ENCODE results near the gene ALPK1. TPM values are rescaled to one million over a fixed set of nuclear protein-coding genes. Genes with fewer than 3 reads are reported as not detected.
A peak's percentile ranks its signal among the peaks of the same experiment; 100 is the strongest.

ALPK1 gene
- polyA plus RNA-seq, 3 donors = 5.3 to 14.2 (median 8.1) TPM

DNA sequence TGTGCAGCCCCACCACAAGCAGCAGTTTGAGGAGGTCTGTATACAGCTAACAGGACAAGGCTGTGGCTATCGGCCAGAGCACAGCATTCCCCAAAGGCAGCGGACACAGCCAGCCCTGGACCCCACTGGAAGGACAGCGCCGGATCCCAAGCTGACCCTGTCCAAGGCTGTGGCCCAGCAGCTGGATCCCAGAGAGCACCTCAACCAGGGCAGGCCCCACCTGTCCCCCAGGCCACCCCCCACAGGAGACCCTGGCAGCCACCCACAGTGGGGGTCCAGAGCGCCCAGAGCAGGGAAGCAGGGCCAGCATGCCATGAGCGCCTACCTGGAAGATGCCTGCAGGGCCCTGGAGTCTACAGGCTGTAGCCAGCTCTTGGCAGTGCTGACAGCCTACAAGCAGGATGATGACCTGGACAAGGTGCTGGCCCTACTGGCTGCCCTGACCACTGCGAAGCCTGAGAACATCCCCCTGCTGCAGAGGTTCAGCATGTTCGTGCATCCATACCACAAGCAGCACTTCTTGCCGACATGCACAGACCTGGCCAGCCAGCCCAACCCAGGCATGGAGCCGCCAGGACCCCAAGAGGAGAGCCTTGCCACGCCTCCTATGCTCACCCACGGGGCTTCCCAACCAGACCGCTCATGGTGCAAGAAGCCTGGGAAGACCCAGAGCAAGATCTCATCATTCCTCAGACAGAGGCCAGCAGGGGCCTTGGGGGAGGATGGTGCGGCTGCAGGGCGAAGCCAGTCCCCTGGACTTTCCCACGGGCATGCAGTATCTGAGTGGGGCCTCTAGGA is 62.0 kb downstream of the ALPK1 start:
- Histone ChIP-seq H4K20me1 (ENCODE audit: insufficient read depth, low read length) (no peaks in the 10 kb centered on the region), H3K79me2 (ENCODE audit: insufficient read depth, low read length) (no peaks in the 10 kb centered on the region), H3K4me1 (ENCODE audit: control insufficient read depth in 1 of 2, insufficient read depth in 2 of 2, low read length in 2 of 2) (no peaks in the 10 kb centered on the region), H3K4me3 (replicated peaks in 1 of 3; ENCODE audit: low read depth in 2 of 3, low read length in 3 of 3) (no peak overlapping the region), H3K9me3 (replicated peaks in 1 of 2; ENCODE audit: control insufficient read depth in 1 of 2, insufficient read depth in 1 of 2, low read length in 2 of 2) (peaks cover 59 to 68% of the 10 kb centered on the region in 2 donors), H3K27me3 (ENCODE audit: control insufficient read depth in 2 of 2, insufficient read depth in 2 of 2, low read length in 2 of 2) (no peaks in the 10 kb centered on the region), H3K27ac (ENCODE audit: low read depth in 1 of 2, low read length in 2 of 2) (no peak overlapping the region), H3K4me2 (replicated peaks; ENCODE audit: extremely low read depth, low read length, poor library complexity, severe bottlenecking) (no peak overlapping the region), H3K9ac (ENCODE audit: insufficient read depth, low read length, poor library complexity, severe bottlenecking) (no peak overlapping the region), H3K36me3 (replicated peaks in 1 of 2; ENCODE audit: control insufficient read depth in 1 of 2, insufficient read depth in 2 of 2, low read length in 2 of 2) (peaks cover 8 to 44% of the 10 kb centered on the region in 2 donors), H2AFZ (ENCODE audit: insufficient read depth, low read depth, low read length, poor library complexity, severe bottlenecking) (no peak overlapping the region)
- H3K9me3 Mint-ChIP-seq = peaks cover 55 to 82% (median 62%) of the 10 kb centered on the region in 7 donors
- WGBS (ENCODE audit: insufficient coverage) = 96% methylated on average over 16 of the region's 16 CpGs
- TF ChIP-seq CTCF (IDR thresholded peaks at IDR 0.05) = no peak
- H3K27ac Mint-ChIP-seq = no peak overlapping the region
- intact Hi-C loops (cut with micrococcal nuclease) = no loop called here
- DNase-seq = no peak
- H3K36me3 Mint-ChIP-seq = peaks cover 36 to 46% of the 10 kb centered on the region in 2 donors
- peaks cover 0 to 2% (median 0%) of the 10 kb centered on the region in 3 donors for H3K27me3 Mint-ChIP-seq (ENCODE audit: low read depth in 3 of 3)
- no peaks in the 10 kb centered on the region for H3K4me1 Mint-ChIP-seq
- no peak overlapping the region for H3K4me3 Mint-ChIP-seq

- H4K20me1 ChIP-seq (ENCODE audit: insufficient read depth, low read length) = no peaks in the 10 kb centered on the region
- H3K4me1 ChIP-seq (ENCODE audit: control insufficient read depth in 1 of 2, insufficient read depth in 2 of 2, low read length in 2 of 2) = no peaks in the 10 kb centered on the region
- no peak for TF ChIP-seq CTCF (IDR thresholded peaks at IDR 0.05)
- H2AFZ ChIP-seq (ENCODE audit: insufficient read depth, low read depth, low read length, poor library complexity, severe bottlenecking) = no peak overlapping the region
- H3K27ac ChIP-seq (ENCODE audit: low read depth in 1 of 2, low read length in 2 of 2) = no peak overlapping the region
- Mint-ChIP-seq H3K36me3 (peaks cover 21 to 29% of the 10 kb centered on the region in 2 donors), H3K4me1 (no peaks in the 10 kb centered on the region), H3K27ac (peak overlapping the region in 1 of 7 donors; percentile 18), H3K9me3 (peaks cover 42 to 75% (median 56%) of the 10 kb centered on the region in 7 donors), H3K27me3 (ENCODE audit: low read depth in 3 of 3) (peaks cover 0 to 2% (median 0%) of the 10 kb centered on the region in 3 donors), H3K4me3 (no peak overlapping the region)
- H3K4me2 ChIP-seq (replicated peaks; ENCODE audit: extremely low read depth, low read length, poor library complexity, severe bottlenecking) = no peak overlapping the region
- H3K9ac ChIP-seq (ENCODE audit: insufficient read depth, low read length, poor library complexity, severe bottlenecking) = no peak overlapping the region
- H3K36me3 ChIP-seq (replicated peaks in 1 of 2; ENCODE audit: control insufficient read depth in 1 of 2, insufficient read depth in 2 of 2, low read length in 2 of 2) = peaks cover 7 to 28% of the 10 kb centered on the region in 2 donors
- intact Hi-C loops (cut with micrococcal nuclease) = no loop called here
- peaks cover 47 to 63% of the 10 kb centered on the region in 2 donors for H3K9me3 ChIP-seq (replicated peaks in 1 of 2; ENCODE audit: control insufficient read depth in 1 of 2, insufficient read depth in 1 of 2, low read length in 2 of 2)
- no peaks in the 10 kb centered on the region for H3K27me3 ChIP-seq (ENCODE audit: control insufficient read depth in 2 of 2, insufficient read depth in 2 of 2, low read length in 2 of 2)
- no peak for DNase-seq
- no peak overlapping the region for H3K4me3 ChIP-seq (replicated peaks in 1 of 3; ENCODE audit: low read depth in 2 of 3, low read length in 3 of 3)
- WGBS (ENCODE audit: insufficient coverage) = 100% methylated on average over 3 of the region's 6 CpGs
- H3K79me2 ChIP-seq (ENCODE audit: insufficient read depth, low read length) = no peaks in the 10 kb centered on the region
Measured at GRCh38 chr4:112361181-112361791, 64.1 kb downstream of the ALPK1 start.

All from CD14-positive monocyte (primary cell).